ENCODE results near the gene SLC22A12. TPM values are rescaled to one million over a fixed set of nuclear protein-coding genes. Genes with fewer than 3 reads are reported as not detected.

Gene SLC22A12
- total RNA-seq, 1 donor from 2014 or later: not detected

DNA sequence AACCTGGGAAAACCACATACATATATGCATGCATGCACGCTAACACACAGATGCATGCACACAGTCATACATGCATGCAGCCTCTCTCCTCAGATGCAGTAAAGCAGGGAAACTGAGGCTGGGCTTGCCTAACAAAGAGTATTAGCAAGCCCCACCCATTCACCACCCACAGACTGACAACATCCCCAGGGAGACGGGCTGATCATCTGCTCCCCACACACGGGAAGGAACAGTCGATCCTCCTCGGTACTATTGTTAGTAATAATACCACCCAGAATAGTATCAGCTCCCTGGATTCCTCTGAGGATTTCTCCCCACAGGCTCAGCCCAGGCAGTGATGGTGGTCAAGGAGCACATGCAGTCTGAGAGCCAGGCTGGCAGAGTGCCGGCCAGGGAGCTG is 41.2 kb downstream of the SLC22A12 start:
- no peak for DNase-seq (ENCODE audit: extremely low spot score, unreplicated experiment)
- TF ChIP-seq, protein P1, sequence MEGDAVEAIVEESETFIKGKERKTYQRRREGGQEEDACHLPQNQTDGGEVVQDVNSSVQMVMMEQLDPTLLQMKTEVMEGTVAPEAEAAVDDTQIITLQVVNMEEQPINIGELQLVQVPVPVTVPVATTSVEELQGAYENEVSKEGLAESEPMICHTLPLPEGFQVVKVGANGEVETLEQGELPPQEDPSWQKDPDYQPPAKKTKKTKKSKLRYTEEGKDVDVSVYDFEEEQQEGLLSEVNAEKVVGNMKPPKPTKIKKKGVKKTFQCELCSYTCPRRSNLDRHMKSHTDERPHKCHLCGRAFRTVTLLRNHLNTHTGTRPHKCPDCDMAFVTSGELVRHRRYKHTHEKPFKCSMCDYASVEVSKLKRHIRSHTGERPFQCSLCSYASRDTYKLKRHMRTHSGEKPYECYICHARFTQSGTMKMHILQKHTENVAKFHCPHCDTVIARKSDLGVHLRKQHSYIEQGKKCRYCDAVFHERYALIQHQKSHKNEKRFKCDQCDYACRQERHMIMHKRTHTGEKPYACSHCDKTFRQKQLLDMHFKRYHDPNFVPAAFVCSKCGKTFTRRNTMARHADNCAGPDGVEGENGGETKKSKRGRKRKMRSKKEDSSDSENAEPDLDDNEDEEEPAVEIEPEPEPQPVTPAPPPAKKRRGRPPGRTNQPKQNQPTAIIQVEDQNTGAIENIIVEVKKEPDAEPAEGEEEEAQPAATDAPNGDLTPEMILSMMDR (IDR thresholded peaks at IDR 0.05): no peak
- Mint-ChIP-seq H3K9me3 (ENCODE audit: unreplicated experiment) (no peaks in the 10 kb centered on the region), H3K27ac (ENCODE audit: unreplicated experiment) (no peak overlapping the region), H3K4me3 (ENCODE audit: unreplicated experiment) (no peak overlapping the region), H3K27me3 (ENCODE audit: unreplicated experiment) (peaks cover 33% of the 10 kb centered on the region), H3K4me1 (ENCODE audit: unreplicated experiment) (no peaks in the 10 kb centered on the region), H3K36me3 (ENCODE audit: unreplicated experiment) (no peaks in the 10 kb centered on the region)

DNA sequence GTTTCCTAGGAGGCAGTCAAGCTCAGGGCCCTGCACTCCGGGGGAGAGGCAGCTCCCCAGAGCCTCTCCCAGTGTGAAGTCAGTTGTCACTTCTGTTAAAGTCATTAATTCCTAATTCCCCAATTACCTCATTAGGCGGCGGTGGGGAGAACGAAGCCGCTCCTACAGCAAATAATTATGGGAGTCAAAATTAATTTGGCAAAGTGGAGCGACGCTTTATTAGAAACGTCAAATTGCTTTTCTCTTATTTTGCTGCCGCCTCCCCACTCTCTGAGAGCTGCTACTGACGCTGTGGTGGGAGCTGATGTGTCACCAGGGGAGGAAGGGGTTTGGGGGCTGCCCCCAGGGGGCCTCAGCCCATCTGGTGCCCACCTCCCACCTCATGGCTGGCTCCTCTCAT is 41.6 kb downstream of the SLC22A12 start:
- peaks cover 35% of the 10 kb centered on the region for H3K27me3 Mint-ChIP-seq (ENCODE audit: unreplicated experiment)

DNA sequence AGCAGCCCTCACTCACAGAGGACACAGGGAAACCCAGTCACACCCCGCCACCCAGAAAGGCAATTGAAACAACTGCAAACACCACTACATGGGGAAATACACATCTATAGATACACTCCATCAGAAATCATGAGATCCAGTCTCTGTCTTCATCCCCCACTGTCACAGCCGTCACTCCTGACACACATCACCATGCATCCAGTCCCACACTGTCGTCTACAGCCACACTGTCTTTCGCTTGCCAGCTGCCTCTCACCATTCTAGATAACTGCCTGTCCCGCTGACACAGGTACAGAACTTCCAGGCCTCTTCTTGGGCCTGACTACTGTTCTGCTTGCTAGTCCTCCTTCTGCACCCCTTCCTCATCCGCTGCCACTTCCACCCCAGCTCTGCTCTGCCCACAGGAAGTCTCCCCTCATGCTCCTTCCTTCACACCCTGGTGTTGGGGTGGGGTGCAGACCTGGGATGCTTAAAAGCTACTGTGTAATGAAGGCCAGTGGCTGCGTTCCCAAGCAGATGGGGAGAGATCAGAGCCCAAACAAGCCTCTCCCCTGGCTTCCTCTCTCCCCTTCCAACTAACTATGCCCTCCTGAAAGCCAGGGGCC is 42.6 kb downstream of the SLC22A12 start:
- Mint-ChIP-seq H3K9me3 (ENCODE audit: unreplicated experiment) (no peaks in the 10 kb centered on the region), H3K4me1 (ENCODE audit: unreplicated experiment) (peaks cover 4% of the 10 kb centered on the region), H3K36me3 (ENCODE audit: unreplicated experiment) (no peaks in the 10 kb centered on the region), H3K4me3 (ENCODE audit: unreplicated experiment) (no peak overlapping the region), H3K27ac (ENCODE audit: unreplicated experiment) (no peak overlapping the region), H3K27me3 (ENCODE audit: unreplicated experiment) (peaks cover 37% of the 10 kb centered on the region)
- TF ChIP-seq, protein P1 (IDR thresholded peaks at IDR 0.05): no peak
- DNase-seq (ENCODE audit: extremely low spot score, unreplicated experiment): no peak

More for the DNA sequence above, 41.6 kb downstream of the SLC22A12 start:
- peaks cover 2% of the 10 kb centered on the region for H3K4me1 Mint-ChIP-seq (ENCODE audit: unreplicated experiment)
- H3K36me3 Mint-ChIP-seq (ENCODE audit: unreplicated experiment): no peaks in the 10 kb centered on the region
- DNase-seq (ENCODE audit: extremely low spot score, unreplicated experiment): no peak
- no peak overlapping the region for H3K27ac Mint-ChIP-seq (ENCODE audit: unreplicated experiment)
- TF ChIP-seq, protein P1 (IDR thresholded peaks at IDR 0.05): no peak
- no peak overlapping the region for H3K4me3 Mint-ChIP-seq (ENCODE audit: unreplicated experiment)
- no peaks in the 10 kb centered on the region for H3K9me3 Mint-ChIP-seq (ENCODE audit: unreplicated experiment)

DNA sequence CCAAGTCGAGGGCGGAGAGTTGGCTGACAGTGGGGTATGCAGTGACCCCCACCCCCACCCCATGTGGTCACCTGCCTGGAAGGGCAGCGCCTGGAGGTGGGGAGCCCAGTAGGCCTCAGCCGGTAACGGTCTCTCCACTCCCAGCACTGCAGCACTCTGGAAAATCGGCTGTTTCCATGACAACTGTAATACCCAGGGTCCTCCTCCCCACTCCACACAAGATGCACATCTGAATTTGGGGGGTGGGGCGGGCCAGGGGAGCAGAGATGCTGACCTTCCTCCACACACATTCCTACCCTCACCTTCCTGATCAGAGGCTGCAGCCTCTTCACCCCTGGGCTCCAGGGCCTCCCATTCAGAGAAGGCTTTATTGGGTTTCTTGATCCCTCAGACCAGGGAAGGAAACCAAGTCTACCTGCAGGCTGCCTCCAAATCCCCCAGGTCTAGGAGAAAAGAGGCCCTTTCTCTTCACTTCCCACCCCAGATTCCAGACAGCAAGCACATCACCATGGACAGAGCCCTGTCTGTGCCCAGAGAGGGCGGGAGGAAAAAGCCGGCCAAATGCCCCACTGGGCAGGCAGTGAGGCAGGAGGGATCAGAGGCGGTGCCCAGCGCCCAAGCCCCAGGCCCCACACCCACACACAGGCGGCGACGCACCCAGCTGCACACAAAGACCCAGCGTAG is 46.5 kb downstream of the SLC22A12 start:
- H3K27me3 Mint-ChIP-seq (ENCODE audit: unreplicated experiment): peaks cover 21% of the 10 kb centered on the region
- no peak overlapping the region for H3K27ac Mint-ChIP-seq (ENCODE audit: unreplicated experiment)
- H3K9me3 Mint-ChIP-seq (ENCODE audit: unreplicated experiment): no peaks in the 10 kb centered on the region
- H3K4me3 Mint-ChIP-seq (ENCODE audit: unreplicated experiment): no peak overlapping the region
- DNase-seq (ENCODE audit: extremely low spot score, unreplicated experiment): no peak
- TF ChIP-seq, protein P1 (IDR thresholded peaks at IDR 0.05): no peak
- no peaks in the 10 kb centered on the region for H3K36me3 Mint-ChIP-seq (ENCODE audit: unreplicated experiment)
- H3K4me1 Mint-ChIP-seq (ENCODE audit: unreplicated experiment): peaks cover 4% of the 10 kb centered on the region

DNA sequence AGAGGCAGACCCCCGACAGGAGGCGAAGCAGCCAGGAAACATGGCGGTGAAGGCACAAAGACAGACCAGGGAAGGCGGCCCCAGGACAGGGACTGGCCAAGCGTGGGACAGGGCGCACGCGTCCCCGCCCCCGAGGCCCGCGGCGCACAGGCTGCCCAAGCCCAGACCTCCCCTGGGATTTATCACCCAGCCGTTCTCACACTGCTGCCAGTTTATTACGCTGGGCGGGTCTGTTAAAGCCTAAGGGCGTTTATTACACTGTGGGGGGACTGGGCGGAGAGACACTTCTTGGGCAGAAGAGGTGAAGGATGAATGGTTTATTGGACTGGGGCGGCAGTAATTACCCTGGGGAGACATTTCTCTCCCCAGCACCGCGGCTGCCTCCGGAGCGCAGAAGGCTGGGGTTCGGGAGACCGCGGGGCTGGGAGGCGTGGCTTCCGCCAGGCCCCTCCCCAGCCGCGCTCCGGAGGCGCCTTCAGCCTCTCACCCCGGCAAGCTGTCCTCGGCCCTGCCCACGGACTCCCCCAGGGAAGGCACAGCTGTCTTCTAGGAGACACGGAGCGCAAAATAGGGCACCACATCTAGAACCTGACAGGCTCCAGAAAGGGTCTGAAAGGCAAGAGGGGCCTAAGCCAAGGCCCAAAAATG is 47.1 kb downstream of the SLC22A12 start:
- Mint-ChIP-seq H3K27me3 (ENCODE audit: unreplicated experiment) (peaks cover 21% of the 10 kb centered on the region), H3K36me3 (ENCODE audit: unreplicated experiment) (no peaks in the 10 kb centered on the region), H3K4me3 (ENCODE audit: unreplicated experiment) (no peak overlapping the region), H3K4me1 (ENCODE audit: unreplicated experiment) (peaks cover 4% of the 10 kb centered on the region), H3K9me3 (ENCODE audit: unreplicated experiment) (no peaks in the 10 kb centered on the region), H3K27ac (ENCODE audit: unreplicated experiment) (no peak overlapping the region)
- TF ChIP-seq, protein P1 (IDR thresholded peaks at IDR 0.05): no peak
- DNase-seq (ENCODE audit: extremely low spot score, unreplicated experiment): no peak
